Right hindlimb (tissue), 1 donor: ENCODE measurements around the gene DAB2IP.
"Not testable (repeated sequence)": the region's sequence is repeated elsewhere in the genome, so short reads cannot be mapped to it uniquely, and the experiment has no call there.

Experiments used
- DNase-seq: peaks from one replicate; pipeline ENCODE4 v3.0.0-alpha.2; 2018

Gene DAB2IP

GRCh38 chr9:121651295-121652020 is at the start of gene DAB2IP:
Gene DAB2IP (plus strand): TSS chr9:121651634. CDS start chr9:121651776, 142 bp downstream.
- peak; percentile 90 for DNase-seq

- no peak for DNase-seq
These were observed 48.4 kb upstream of the DAB2IP start for GRCh38 chr9:121603028-121603427.

- peak; percentile 44 for DNase-seq
These were observed 47.2 kb upstream of the DAB2IP start for GRCh38 chr9:121604242-121604641.

GRCh38 chr9:121604654-121605053 is 46.8 kb upstream of the DAB2IP start:
- DNase-seq = no peak

GRCh38 chr9:121607434-121608167 is 43.8 kb upstream of the DAB2IP start:
- peak; percentile 45 for DNase-seq

- DNase-seq = no peak
These were observed 43.1 kb upstream of the DAB2IP start for GRCh38 chr9:121608168-121608853.

- peak; percentile 56 for DNase-seq
These were observed 41.4 kb upstream of the DAB2IP start for GRCh38 chr9:121609822-121610637.

- DNase-seq = no peak
These were observed 40.8 kb upstream of the DAB2IP start for GRCh38 chr9:121610638-121610953.

- DNase-seq = no peak
These were observed 38.9 kb upstream of the DAB2IP start for GRCh38 chr9:121612511-121612998.

GRCh38 chr9:121613009-121613752 is 38.3 kb upstream of the DAB2IP start:
- DNase-seq = no peak

- no peak for DNase-seq
These were observed 35.2 kb upstream of the DAB2IP start for GRCh38 chr9:121616123-121616755.

- no peak for DNase-seq
These were observed 32.9 kb upstream of the DAB2IP start for GRCh38 chr9:121618504-121618903.

- not testable (repeated sequence) for DNase-seq
These were observed 32.5 kb upstream of the DAB2IP start for GRCh38 chr9:121618910-121619309.

- DNase-seq = no peak
These were observed 31.7 kb upstream of the DAB2IP start for GRCh38 chr9:121619545-121620324.

- DNase-seq = no peak
These were observed 31.1 kb upstream of the DAB2IP start for GRCh38 chr9:121620325-121620673.

- no peak for DNase-seq
These were observed 30.5 kb upstream of the DAB2IP start for GRCh38 chr9:121620777-121621449.

GRCh38 chr9:121622387-121623203 is 28.8 kb upstream of the DAB2IP start:
- DNase-seq = no peak

GRCh38 chr9:121623430-121623829 is 28.0 kb upstream of the DAB2IP start:
- DNase-seq = not testable (repeated sequence)

- no peak for DNase-seq
These were observed 25.8 kb upstream of the DAB2IP start for GRCh38 chr9:121625590-121625989.
